HG02763 (cell line): ENCODE measurements around the gene PLEKHM1.
"Not testable (repeated sequence)": the region's sequence is repeated elsewhere in the genome, so short reads cannot be mapped to it uniquely, and the experiment has no call there.

Experiments used
- ATAC-seq: cut with Tn5 transposase; IDR thresholded peaks from one replicate; pipeline ENCODE4 v1.9.1; 2021; ENCODE audit warnings: mild to moderate bottlenecking, moderate library complexity; ENCODE audit not compliant: unreplicated experiment

Gene PLEKHM1

GRCh38 chr17:45443371-45444260, 46.9 kb downstream of the PLEKHM1 start:
- ATAC-seq, result not testable (repeated sequence)

DNA sequence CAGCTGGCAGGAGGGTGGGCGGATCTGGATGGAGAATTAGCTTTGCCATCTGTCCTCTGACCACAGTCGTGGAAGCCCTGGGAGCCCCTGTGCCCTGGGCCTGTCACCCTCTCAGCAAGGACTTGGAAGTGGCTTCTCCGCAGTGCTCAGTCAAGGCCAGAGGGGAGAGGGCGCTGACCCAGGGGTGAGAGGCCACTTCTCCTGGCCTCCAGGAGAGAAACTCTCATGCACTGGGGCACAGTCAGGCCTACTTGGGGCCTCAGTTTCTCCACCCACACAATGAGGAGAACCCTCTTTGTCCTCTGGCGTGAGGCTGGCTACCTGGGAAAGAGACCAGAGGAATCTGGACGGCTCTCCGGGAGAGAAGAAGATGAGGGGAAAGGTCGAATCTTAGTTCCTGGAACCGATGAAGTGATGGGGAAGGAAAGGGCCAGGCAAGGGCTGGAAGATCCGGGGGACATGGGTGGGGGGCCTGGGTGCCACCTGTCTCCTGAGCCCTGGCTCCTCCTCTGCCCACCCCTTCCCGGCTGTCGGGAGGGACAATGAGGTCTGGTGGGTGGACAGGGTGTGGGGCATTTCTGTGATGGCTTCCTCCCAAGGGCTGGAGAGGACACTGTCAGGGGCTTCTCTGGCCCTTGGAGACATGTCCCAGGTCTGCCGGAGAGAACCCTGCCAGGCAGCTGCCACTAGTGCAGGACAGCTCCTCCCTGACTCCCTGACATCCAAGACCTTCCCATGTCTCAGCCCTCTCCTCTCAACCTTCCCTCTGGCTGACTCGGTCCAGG, 48.8 kb downstream of the PLEKHM1 start:
- no peak for ATAC-seq

DNA sequence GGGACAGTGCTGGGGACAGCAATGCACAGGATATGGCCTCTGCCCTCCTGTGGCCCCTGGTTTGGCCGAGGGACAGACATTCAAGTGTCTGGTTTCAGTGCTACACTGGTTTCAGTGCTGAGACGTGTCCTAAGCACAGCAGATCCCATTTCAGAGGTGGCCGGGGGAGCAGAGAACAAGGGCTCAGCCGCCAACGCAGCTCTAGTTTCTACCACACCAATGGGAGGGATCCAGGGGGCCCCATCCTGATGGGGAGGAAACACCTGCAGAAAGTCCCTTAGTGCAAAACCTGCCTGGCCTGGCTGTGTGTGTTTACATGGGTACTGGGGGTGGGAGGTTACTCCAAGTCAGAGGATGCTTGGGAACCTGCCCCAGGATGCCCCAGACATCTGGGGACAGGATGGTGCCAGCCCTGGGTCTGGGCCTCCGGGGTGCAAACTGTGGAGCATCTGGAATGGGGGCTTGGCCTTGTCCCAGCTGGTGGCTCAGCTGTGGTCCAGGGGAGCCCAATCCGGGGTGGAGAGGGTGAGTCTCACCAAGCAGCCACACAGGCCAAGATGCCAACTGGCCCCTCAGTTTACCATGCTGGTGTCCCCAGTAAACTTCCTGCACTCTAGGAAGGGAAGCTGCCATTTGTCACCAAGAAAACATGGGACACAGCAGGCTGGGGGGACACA, 49.5 kb downstream of the PLEKHM1 start:
- ATAC-seq, result peak; percentile 68

- ATAC-seq, result no peak
Measured at GRCh38 chr17:45440161-45440778, 50.3 kb downstream of the PLEKHM1 start.

DNA sequence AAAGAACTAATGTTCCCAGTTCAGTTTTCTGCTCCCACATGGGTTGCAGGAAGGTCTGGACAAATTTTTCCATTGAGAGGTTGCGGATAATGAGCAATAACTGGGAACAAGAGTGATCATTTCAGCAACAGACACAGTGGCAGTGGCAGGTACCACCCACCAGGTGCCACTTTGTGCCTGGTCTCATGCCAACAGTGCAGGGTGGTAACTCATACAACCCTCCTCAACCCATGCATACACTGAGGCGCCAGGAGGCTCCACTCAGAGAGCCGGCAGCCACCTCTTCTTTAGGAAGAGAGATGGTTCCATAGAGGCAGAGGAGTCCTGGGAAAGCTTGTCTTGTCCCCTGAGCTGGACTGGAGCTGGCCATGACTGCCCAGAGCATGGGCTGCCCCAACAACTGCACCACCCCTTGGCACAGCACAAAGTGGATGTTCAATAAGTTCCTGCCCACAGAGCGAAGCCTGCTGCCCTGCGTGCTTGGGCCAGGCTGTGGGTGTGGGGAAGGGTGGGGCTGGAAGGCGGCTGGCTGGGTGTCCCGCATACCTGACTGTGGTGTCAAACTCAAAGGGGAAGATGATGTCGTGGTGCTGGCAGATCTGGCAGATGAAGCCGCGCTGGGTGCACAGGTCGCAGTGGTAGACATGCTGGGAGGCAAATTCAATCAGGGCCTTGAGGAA, 51.5 kb downstream of the PLEKHM1 start:
- no peak for ATAC-seq

GRCh38 chr17:45437465-45438283, 52.8 kb downstream of the PLEKHM1 start:
- ATAC-seq, result no peak

- no peak for ATAC-seq
Measured at GRCh38 chr17:45436625-45437464, 53.7 kb downstream of the PLEKHM1 start.

DNA sequence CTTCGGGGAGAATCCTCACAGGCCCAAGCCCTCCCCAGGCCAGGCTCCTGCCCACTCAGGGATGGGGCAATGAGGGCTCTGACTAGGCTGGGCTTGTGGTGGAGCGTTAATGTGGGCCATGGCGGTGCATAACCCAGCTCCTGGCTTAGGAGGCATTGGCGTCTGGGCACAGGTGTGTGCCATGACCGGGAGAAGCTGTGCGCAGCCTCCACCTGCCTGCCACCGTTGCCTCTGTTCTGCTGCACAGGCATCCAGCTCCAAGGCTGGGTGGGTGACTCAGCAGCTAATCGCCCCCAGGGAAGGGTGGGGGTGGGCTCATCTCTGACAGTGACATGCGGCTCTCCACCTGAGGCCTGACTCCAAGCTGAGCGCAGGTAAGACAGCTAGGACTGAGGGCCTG, 54.4 kb downstream of the PLEKHM1 start:
- ATAC-seq, result no peak

- no peak for ATAC-seq
Measured at GRCh38 chr17:45435481-45435880, 55.0 kb downstream of the PLEKHM1 start.

DNA sequence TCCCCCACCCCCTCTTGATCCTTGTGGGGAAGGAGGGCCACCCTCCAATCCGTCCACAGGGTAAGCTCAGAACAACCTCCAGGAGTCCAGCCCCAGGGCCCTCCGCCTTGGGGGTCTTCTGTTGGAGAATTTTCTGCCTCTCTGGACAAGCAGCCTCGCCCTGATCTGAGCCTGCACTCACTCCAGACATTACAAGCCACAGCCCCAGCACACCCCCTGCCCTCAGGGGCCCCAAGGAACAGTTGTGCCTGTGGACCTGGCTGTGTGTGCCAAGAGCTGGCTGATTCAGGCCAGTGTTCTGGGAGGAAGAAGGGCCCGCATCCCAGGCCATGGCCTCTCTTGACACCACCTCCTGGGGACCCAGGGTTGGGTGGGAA, 57.4 kb downstream of the PLEKHM1 start:
- ATAC-seq, result no peak

- no peak for ATAC-seq
Measured at GRCh38 chr17:45432405-45433158, 57.9 kb downstream of the PLEKHM1 start, which contains the start of gene ARHGAP27. Gene ARHGAP27, minus strand, starts transcription at chr17:45432870. Its CDS starts 2,591 bp downstream, at chr17:45430279.

- peak; percentile 70 for ATAC-seq
Measured at GRCh38 chr17:45431531-45432404, 58.8 kb downstream of the PLEKHM1 start.

DNA sequence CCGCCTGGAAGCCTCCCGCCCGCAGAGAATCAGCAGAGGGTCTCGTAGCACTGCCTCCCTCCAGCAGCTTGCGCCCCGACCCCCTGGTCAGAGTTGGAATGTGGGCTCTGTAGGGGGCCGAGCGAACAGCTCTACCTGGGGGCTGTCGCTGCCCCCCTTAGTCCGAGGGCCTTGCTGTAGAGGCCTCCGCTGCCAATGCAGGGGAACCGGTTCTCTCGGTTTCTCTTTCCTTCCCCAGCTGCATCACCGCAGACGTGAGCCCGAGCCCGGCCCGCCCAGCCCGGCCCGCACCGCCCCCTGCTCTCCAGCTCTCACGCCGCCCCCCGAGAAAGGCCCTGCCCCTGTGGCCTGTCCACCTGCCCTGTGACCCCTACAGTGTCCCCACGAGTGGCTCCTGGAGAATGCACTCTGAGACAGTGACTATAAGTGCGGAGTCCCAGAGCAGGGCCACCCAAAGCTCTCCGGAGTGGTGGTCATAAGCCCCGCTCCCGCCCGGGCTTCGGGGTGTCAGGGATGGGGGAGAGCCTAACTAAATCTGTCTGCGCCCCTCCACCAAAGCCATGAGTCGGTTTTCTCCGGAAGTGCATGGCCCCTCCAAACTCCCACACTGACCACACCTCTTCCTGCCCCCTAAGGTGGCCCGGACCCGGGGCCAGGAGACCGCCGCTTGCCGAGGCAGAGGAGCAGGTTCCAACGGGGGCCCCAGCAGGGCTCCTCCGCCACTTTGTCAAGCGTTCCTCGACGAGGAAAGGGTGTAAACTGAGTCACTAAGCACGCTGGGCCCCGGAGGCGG, 59.6 kb downstream of the PLEKHM1 start:
- ATAC-seq, result peak; percentile 16

DNA sequence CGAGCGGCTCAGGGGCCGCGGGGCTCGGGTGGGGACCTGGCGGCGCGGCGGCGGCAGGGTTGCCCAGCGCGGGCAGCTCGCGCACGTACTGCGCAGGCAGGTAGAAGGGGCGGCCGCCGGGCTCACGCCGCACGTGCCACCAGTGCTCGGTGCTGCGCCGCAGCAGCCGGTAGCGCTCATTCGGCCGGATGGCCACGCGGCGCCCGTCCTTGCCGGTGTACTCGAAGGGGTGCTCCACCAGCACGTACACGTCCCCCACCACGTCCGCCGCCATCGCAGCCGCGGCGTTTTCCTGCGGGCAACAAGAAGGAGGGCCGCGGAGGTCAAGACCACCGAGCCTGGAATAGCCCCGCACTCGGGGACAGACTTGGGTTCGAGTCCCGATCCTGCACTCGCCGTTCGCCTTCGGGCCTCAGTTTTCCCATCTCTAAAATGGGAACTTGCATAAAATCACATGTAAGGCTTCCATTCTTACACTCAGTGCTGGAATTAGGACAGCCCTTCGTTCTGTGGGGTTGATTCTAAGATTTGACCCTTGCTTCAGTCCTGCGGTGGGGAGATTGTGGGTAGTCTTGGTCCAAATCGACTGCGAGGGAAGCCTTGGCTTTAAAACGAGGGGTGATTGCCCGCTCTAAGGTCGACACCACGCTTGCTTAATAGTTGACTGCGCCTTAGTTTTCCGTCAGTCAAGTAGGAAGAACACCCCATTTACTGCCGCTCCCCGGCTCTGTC, 60.3 kb downstream of the PLEKHM1 start:
- ATAC-seq, result no peak

- ATAC-seq, result no peak
Measured at GRCh38 chr17:45429339-45430005, 61.0 kb downstream of the PLEKHM1 start.
